ENCODE results near the gene GIGYF1. TPM values are rescaled to one million over a fixed set of nuclear protein-coding genes. Genes with fewer than 3 reads are reported as not detected.
A peak's percentile ranks its signal among the peaks of the same experiment; 100 is the strongest.

The GIGYF1 gene
- total and polyA plus RNA-seq, 2 of the 8 experiments (the other 6 are each of a cell fraction or from before 2014, with no cell fraction given), result 24.1 to 99.3 TPM

- H3K23ac ChIP-seq (ENCODE audit: insufficient read length), result no peak overlapping the region
- H3K18ac ChIP-seq (ENCODE audit: extremely low read depth, low read length), result no peak overlapping the region
- H4K91ac ChIP-seq (replicated peaks; ENCODE audit: insufficient read length, low read length), result no peak overlapping the region
- H4K5ac ChIP-seq (ENCODE audit: insufficient read length, low read depth, low read length), result no peak overlapping the region
- CTCF ChIA-PET (ENCODE audit: partially characterized antibody), result interaction anchor here (0.5 to 20.7 kb wide), 14 partner anchors 10 to 226 kb away, joined by 3 to 254 read pairs (median 5); partner anchors contain the start of genes MOSPD3, PCOLCE and POP7
- H2AK5ac ChIP-seq (ENCODE audit: low read depth, low read length), result no peak overlapping the region
- H3K23me2 ChIP-seq (ENCODE audit: low read depth, low read length), result peaks cover 15% of the 10 kb centered on the region
- POLR2A ChIA-PET (ENCODE audit: partially characterized antibody), result interaction anchor here (0.6 to 14.3 kb wide), 12 partner anchors 9 to 185 kb away, joined by 3 to 257 read pairs (median 4); partner anchors contain the start of genes GNB2, PCOLCE, POP7 and SRRT
- H2BK5ac ChIP-seq (ENCODE audit: low read depth, low read length), result no peak overlapping the region; the same call in 1 of the 2 replicates
- no peak overlapping the region for H2BK20ac ChIP-seq (ENCODE audit: low read length)
- no peak overlapping the region for H3K27ac ChIP-seq (ENCODE audit: low read depth, low read length)
- H3K27me3 ChIP-seq (replicated peaks in 1 of 4; ENCODE audit: control insufficient read depth in 3 of 4, extremely low read depth in 1 of 4, insufficient read depth in 3 of 4, low read length in 3 of 4), result no peaks in the 10 kb centered on the region
- no peak overlapping the region for H3K4ac ChIP-seq (replicated peaks; ENCODE audit: insufficient read length, low read depth, low read length)
- no peak overlapping the region for H3K4me2 ChIP-seq (ENCODE audit: insufficient read depth in 1 of 2, low read depth in 2 of 2, low read length in 2 of 2)
- no peak overlapping the region for H3K9ac ChIP-seq (replicated peaks in 1 of 4; ENCODE audit: extremely low read depth in 1 of 4, low read depth in 3 of 4, low read length in 3 of 4)
- H2BK12ac ChIP-seq (ENCODE audit: low read depth, low read length), result no peak overlapping the region
- H3K79me2 ChIP-seq (ENCODE audit: control insufficient read depth in 1 of 2, insufficient read depth in 2 of 2, low read length in 2 of 2), result peaks cover 19 to 63% of the 10 kb centered on the region in 2 experiments
- H4K20me1 ChIP-seq (replicated peaks in 1 of 2; ENCODE audit: control insufficient read depth in 1 of 2, insufficient read depth in 2 of 2, low read length in 2 of 2), result peaks cover 30 to 53% of the 10 kb centered on the region in 2 experiments
- no peak overlapping the region for H3K4me3 ChIP-seq (ENCODE audit: extremely low read depth in 1 of 4, insufficient read depth in 2 of 4, low read depth in 3 of 4, low read length in 4 of 4)
- H2BK120ac ChIP-seq (replicated peaks; ENCODE audit: low read depth, low read length), result no peak overlapping the region
- H3K79me1 ChIP-seq (ENCODE audit: low read depth, low read length), result peaks cover 14% of the 10 kb centered on the region
- H3K14ac ChIP-seq (ENCODE audit: insufficient read length), result no peak overlapping the region
- FAIRE-seq (no peak), DNase-seq (ENCODE audit: low read depth in 1 of 2, low spot score in 2 of 2) (no peak)
- no peak overlapping the region for H2AFZ ChIP-seq (ENCODE audit: low read length)
- H4K8ac ChIP-seq (ENCODE audit: extremely low read depth, insufficient read depth, low read length), result no peak overlapping the region
- H3K9me3 ChIP-seq (ENCODE audit: insufficient read depth in 2 of 2, low read depth in 1 of 2, low read length in 1 of 2), result no peaks in the 10 kb centered on the region
- H3K36me3 ChIP-seq (ENCODE audit: control insufficient read depth in 2 of 4, insufficient read depth in 4 of 4, low read length in 3 of 4), result peaks cover 24 to 51% (median 40%) of the 10 kb centered on the region in 4 experiments
- peaks cover under 1 to 18% (median 11%) of the 10 kb centered on the region in 4 experiments for H3K4me1 ChIP-seq (replicated peaks in 1 of 4; ENCODE audit: control insufficient read depth in 3 of 4, insufficient read depth in 4 of 4, low read length in 3 of 4)
- no peak overlapping the region for H2BK15ac ChIP-seq (ENCODE audit: low read length)
- peak in 1 of 3 experiments; percentile 1; a peak in 1 of 4 replicates for TF ChIP-seq CTCF (IDR thresholded peaks at IDR 0.05; ENCODE audit: control extremely low read depth in 1 of 3, insufficient read depth in 1 of 3, low read depth in 1 of 3, low read length in 3 of 3)
- TF ChIP-seq CTBP2 (IDR thresholded peaks at IDR 0.05; ENCODE audit: borderline replicate concordance, insufficient read depth, insufficient read length, low read length), result no peak
- no peak for TF ChIP-seq RBBP5 (IDR thresholded peaks at IDR 0.05; ENCODE audit: borderline replicate concordance, low read depth, low read length)
- no peak for TF ChIP-seq HDAC2 (IDR thresholded peaks at IDR 0.05; ENCODE audit: borderline replicate concordance in 1 of 2, low read depth in 2 of 2, low read length in 2 of 2)
- H3K56ac ChIP-seq (replicated peaks; ENCODE audit: insufficient read length, low read depth, low read length), result no peak overlapping the region
- WGBS, 2 experiments (ENCODE audit: extremely low coverage in 1 of 2, insufficient coverage in 1 of 2, insufficient read length in 1 of 2, insufficient replicate concordance in 2 of 2, low coverage in 1 of 2, low lambda C conversion rate in 2 of 2, missing lambda C conversion rate in 1 of 2), result 89% methylated on average over 17 of the region's 18 CpGs; no CpG with 5 or more reads in 1 of the 2 experiments
These were observed 4.6 kb downstream of the GIGYF1 start for GRCh38 chr7:100689230-100690135.

Measured in H1 (cell line).